ENCODE measurements around the gene PAPOLA.
"Not testable (repeated sequence)": the region's sequence is repeated elsewhere in the genome, so short reads cannot be mapped to it uniquely, and the experiment has no call there.

Gene PAPOLA

DNA sequence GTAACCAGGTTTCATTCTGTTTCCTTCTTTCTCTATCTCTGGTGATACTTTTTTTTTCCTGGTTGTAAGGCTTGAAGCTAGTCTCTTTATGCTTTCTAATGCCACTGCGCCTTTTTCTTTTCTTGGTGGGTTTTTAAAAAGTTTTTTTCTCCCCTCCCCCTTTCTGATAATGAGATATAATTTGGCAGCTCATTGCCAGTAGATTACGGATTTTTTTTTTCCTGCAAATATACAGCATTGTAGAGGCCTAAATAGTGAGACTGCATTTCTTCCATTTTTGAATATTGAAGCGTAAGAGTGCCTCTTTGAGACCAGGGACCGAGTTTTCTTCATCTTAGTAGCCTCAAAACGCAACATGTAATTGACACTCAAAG lies 1.1 kb downstream of the PAPOLA start:
- no peak for DNase-seq

DNA sequence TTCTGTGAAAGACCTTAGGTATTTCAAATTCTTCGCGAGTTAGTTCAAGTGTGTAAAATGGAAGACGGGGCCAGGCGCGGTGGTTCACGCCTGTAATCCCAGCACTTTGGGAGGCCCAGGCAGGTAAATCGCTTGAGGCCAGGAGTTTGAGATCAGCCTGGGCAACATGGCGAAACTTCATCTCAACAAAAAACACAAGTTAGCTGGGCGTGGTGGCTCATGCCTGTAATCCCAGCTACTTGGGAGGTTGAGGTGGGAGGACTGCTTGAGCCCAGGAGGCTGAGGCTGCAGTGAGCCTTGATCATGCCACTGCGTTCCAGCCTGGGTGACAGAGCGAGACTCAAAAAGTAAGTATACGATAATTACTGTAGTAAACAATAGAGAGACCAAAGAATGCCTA lies 2.2 kb downstream of the PAPOLA start:
- not testable (repeated sequence) for DNase-seq

- DNase-seq = no peak
These were observed 5.5 kb downstream of the PAPOLA start for GRCh38 chr14:96507723-96508122.

DNA sequence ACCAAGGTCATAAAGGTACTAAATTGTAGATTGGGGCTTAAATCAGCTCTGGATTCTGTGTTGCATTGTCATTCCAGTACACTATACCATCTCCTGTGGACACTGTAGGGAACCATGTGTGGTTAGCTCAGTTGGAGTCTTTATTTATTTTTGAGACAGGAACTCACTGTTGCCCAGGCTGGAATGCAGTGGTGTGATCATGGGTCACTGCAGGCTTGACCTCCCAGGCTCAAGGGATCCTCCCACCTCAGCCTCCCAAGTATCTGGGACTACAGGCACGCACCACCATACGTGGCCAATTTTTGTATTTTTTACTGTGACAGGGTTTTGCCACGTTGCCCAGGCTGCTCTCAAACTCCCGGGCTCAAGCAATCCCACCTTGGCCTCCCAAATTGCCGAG lies 6.7 kb downstream of the PAPOLA start:
- no peak for DNase-seq

DNA sequence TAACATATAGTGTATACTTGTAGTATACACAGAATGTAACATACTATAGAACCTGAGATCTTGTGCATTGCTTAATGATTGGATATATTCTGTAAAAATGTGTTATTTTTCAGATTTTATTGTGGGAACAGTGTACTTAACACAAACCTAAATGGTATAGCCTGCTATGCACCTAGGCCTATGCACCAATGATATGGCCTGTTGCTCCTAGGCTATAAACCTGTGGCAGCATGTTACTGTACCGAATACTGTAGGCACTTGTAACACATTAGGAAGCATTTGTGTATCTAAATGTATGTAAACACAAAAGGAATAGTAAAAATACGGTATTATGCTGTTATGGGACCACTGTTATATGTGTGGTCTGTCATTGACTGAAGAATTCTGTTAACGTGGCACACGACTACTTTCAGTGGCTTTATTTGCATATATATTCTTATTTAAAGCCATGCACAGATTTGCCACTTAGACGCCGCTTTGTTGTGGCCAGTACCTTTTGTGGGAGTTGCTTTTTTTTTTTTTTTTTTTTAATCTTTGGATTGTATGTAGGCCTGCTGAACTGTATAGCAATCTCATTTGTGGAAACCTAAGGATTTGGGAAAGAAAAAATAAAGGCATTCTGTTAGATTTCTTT lies 7.4 kb downstream of the PAPOLA start:
- no peak for DNase-seq

- DNase-seq = no peak
These were observed 9.0 kb downstream of the PAPOLA start for GRCh38 chr14:96511146-96511545.

DNA sequence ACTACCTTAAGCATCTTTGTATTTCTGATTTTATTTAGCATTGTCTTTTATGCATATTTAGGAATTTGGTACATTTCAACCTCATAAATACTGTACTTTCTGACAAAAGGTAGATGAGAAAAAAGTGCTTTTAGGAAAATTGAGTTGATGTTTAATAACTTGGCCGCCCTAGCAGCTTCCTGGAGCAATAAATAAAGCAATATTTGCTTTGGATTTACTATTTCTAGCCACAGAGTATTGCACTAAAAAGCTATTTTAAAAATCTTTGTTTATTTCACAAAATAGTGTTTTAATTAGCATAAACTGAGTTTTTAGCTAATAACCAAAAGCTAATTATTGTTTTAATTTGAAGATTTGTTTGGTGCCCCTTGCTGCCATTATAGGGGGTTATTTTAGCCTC lies 9.5 kb downstream of the PAPOLA start:
- no peak for DNase-seq

- DNase-seq = no peak
These were observed 9.9 kb downstream of the PAPOLA start for GRCh38 chr14:96512122-96512521.

- DNase-seq = no peak
These were observed 10.6 kb downstream of the PAPOLA start for GRCh38 chr14:96512602-96513397.

- no peak for DNase-seq
These were observed 12.5 kb downstream of the PAPOLA start for GRCh38 chr14:96514694-96515093.

- DNase-seq = no peak
These were observed 13.5 kb downstream of the PAPOLA start for GRCh38 chr14:96515731-96516130.

- DNase-seq = no peak
These were observed 14.2 kb downstream of the PAPOLA start for GRCh38 chr14:96516351-96516750.

GRCh38 chr14:96519970-96520369 lies 17.8 kb downstream of the PAPOLA start:
- DNase-seq = no peak

GRCh38 chr14:96525452-96525851 lies 23.3 kb downstream of the PAPOLA start:
- DNase-seq = no peak

- DNase-seq = no peak
These were observed 30.4 kb downstream of the PAPOLA start for GRCh38 chr14:96532632-96533031.

DNA sequence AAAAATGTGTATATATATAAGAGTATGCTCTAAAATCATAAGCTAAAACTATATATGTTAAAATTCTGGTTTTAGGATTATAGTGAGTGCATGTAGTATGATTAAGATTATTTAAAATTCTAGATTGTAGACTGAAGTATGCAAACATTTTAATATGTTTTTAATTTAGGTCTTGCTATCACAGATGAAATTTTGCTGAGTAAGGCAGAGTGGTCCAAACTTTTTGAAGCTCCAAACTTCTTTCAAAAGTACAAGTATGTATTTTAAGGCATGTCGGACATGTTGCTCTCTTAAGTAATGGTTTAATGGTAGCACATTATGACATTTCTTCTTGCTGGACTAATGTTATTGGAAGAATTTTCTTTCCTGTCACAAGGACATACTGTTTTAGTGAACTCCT lies 34.6 kb downstream of the PAPOLA start:
- no peak for DNase-seq

- DNase-seq = no peak
These were observed 36.2 kb downstream of the PAPOLA start for GRCh38 chr14:96538097-96538989.

DNA sequence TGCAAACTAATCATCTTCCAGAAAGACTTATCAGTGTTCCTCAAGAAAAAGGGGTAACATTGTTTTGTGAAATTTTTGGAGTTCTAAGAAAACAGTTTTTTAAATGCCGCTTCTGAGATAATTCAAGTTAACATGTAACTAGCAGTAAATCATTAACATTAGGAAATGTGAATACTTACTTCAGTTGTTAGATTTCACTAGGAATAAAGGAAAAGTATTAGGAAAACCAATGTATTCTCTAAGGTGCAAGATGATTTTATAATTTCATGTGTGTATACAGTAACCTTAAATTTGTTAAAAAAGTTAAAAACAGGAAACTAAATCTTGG lies 36.8 kb downstream of the PAPOLA start:
- DNase-seq = no peak

- DNase-seq = no peak
These were observed 52.2 kb downstream of the PAPOLA start for GRCh38 chr14:96554315-96554910.

- no peak for DNase-seq
These were observed 57.4 kb downstream of the PAPOLA start for GRCh38 chr14:96559571-96559970.

DNA sequence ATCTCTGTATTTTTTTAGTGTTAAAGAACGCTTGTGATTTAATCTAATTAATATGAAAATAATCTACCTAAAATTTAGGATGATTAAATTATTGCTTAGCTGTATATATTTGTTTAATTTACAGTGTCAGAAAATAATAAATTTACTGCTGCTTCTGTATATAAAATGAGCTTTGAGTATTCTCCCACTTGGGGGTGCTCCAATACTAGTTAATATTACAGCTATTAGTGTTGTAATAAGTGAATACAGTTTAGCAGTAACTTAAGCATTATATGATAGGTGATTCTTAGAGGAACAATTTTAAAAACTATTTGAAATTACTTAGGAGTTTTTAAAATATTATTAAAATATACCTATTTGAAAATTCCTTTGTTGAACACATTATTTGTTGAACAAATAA lies 62.2 kb downstream of the PAPOLA start:
- no peak for DNase-seq

DNA sequence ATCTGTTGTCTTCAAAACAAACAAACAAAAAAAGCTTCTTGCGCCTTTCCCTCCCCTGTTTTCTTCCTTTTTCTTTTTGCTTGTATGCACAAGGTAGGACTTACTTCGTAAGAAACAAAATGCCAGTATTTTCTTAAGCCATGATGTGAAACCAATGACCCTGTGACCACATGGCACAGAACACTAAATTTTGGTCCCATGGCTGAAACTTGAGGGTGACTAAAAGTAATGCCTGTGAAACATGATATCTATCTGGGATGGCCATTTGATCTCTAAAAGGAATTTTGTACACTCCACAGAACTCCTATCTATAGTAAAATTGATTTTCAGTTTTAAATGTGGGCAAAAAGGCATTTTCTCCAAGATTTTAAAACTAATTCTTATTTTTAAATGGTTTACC lies 63.6 kb downstream of the PAPOLA start:
- DNase-seq = no peak

- no peak for DNase-seq
These were observed 65.2 kb downstream of the PAPOLA start for GRCh38 chr14:96567289-96567899.
